GM12875 (cell line): Measurements from ENCODE around the gene AHDC1.
"Not testable (repeated sequence)": the region's sequence is repeated elsewhere in the genome, so short reads cannot be mapped to it uniquely, and the experiment has no call there.

ENCODE experiments used
- H3K4me3 ChIP-seq: one replicate; pipeline ENCODE4 v1.5.1; 2011; ENCODE audit warnings: low read depth, low read length, control low read depth
- CTCF ChIP-seq: IDR thresholded peaks from 2 replicates; pipeline ENCODE4 v1.5.1; 2011; ENCODE audit warnings: low read depth, mild to moderate bottlenecking, control low read depth, inconsistent platforms, low read length, moderate library complexity, borderline replicate concordance; ENCODE audit not compliant: insufficient read depth

Gene AHDC1

DNA sequence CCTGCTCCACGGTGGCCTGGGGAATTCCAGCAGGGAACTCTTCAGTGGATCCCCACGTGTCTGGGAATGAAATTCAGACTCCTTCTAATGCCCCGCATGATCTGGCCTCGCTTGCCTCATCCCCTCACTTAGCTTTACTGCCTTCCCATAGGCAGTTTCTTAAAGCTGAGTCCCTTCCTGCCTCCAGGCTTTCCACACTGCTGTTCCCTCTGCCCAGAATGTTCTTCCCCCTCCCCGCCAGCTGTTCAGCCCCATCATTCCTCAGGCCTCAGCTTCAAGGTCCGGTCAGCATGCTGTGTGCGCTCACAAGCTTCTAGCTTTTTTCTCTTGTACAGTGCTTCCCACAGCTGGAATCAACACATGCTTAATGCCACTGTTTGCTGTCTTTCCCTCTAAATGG, 59.1 kb downstream of the AHDC1 start:
- TF ChIP-seq CTCF = no peak
- no peak overlapping the region for H3K4me3 ChIP-seq

DNA sequence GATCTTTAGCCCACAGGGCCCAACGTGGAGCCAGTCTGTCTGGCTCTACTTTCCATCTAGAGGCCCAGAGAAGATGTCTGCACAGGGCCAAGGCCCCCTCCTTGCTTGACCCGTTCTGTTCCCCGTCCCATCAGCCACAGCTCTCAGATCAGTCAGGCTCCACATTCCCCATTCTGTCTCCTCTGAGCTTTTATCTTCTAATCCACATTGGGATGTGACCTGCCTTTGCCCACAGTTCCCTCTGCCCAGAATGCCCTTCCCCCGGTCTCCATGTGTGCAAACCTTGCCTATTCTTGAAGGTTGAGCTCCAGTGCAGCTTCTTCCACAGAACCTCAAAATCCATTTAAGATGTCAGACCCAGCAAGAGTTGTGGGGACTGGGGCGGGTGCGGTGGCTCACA, 60.7 kb downstream of the AHDC1 start:
- TF ChIP-seq CTCF = no peak
- no peak overlapping the region for H3K4me3 ChIP-seq

DNA sequence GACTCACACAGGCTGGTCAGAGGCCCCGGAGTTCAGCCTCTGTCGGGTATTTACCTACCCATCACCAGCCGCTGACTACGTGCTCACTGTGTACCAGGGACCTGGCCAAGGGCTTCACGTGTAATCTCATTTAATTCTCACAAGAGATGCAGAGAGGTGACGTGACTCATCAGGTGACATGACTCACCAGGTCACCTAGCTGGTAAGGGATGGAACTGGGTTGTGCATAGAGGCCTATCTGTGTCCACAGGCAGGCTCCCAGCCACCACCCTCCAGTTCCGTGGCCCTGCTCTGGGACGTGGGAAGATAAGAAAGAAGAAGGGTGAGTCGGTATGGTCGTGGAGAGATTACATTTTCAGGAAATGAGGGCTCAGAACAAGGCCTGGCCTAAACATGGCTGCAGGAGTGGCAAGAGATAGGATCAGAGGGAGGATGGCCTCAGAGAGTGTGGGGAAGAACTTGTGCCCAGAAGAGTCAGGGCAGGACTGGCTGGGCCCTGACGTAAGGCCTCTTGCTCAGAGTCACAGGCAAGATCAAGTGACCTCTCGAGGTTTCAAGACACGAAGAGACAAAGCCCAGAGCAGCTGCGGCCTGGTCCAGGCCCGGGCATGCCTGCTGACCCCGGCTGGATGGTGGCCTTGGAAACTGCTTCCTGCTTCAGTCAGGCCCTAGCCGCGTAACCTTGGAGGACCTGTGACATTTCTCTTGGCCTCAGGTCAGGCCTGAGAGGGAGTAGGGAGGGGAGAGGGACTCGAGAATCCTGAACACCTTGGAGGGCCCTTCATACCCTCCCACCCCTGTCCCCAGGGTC, 61.3 kb downstream of the AHDC1 start:
- no peak for TF ChIP-seq CTCF
- H3K4me3 ChIP-seq = no peak overlapping the region

- H3K4me3 ChIP-seq = no peak overlapping the region
- no peak for TF ChIP-seq CTCF
Observed at GRCh38 chr1:27539901-27540861, 63.8 kb downstream of the AHDC1 start.

- no peak overlapping the region for H3K4me3 ChIP-seq
- TF ChIP-seq CTCF = no peak
Observed at GRCh38 chr1:27538793-27539192, 65.2 kb downstream of the AHDC1 start.

- H3K4me3 ChIP-seq = not testable (repeated sequence)
Observed at GRCh38 chr1:27538305-27538676, 65.7 kb downstream of the AHDC1 start.

DNA sequence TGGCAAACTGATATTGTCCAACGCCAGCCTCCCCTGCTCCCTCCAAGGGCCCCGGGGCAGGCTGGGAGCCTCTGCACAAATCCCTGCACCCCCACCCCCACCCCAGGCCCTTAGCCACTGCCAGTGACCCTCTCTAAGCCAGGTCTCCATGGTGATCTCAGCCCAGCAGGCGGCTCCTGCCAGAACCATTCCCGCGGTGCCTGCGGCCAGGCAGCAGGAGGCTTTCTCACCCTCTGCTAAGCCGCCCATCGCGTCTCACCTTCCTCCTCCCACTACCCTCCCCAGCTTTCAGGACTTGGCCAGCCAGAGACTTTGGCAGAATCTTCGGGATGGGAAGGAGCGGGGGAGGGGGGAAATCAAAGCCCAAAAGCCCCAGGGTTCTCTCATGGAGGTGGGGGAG, 67.2 kb downstream of the AHDC1 start:
- H3K4me3 ChIP-seq = no peak overlapping the region
- no peak for TF ChIP-seq CTCF
